GM12878 (cell line): Measurements from ENCODE around the gene ASS1. TPM values are rescaled to one million over a fixed set of nuclear protein-coding genes. Genes with fewer than 3 reads are reported as not detected.

Experiments
- ATAC-seq: fragments of 200-7000 bp; cut with Tn5 transposase; 3 replicates; pipeline ENCODE4 v1.9.1; 2020; ENCODE audit warnings: mild to moderate bottlenecking, moderate library complexity
- BruUV-seq: library from RNA; stranded (reverse); fragments of 400-500 nt; replicated peaks from 2 replicates; lab custom pipeline; 2021; lab: Mats Ljungman, UMichigan
- CTCF ChIA-PET: fragments of 300-600 bp; sonication (Branson Sonifier 250); formaldehyde crosslinking; extraction: SDS; loops from one replicate; lab custom pipeline; 2021; ENCODE audit warnings: inconsistent platforms; lab: Yijun Ruan, JAX
- POLR2A ChIA-PET: fragments of 350-600 bp; formaldehyde crosslinking; extraction: SDS; loops from one replicate; lab custom pipeline; 2021; ENCODE audit warnings: inconsistent platforms; lab: Charles Lee
- RAD21 ChIA-PET: fragments of 300-600 bp; sonication (Branson Sonifier 250); formaldehyde crosslinking; loops from one replicate; lab custom pipeline; 2023; ENCODE audit warnings: antibody characterized with exemption; ENCODE audit not compliant: unreplicated experiment; lab: Charles Lee
- SMC1A ChIA-PET: fragments of 300-600 bp; sonication (Branson Sonifier 250); formaldehyde crosslinking; loops from one replicate; lab custom pipeline; 2023; ENCODE audit not compliant: unreplicated experiment, uncharacterized antibody; lab: Charles Lee
- DNase-seq: peaks from one replicate; pipeline ENCODE4 v3.0.0-alpha.2; 2011; ENCODE audit warnings: low read depth, low spot score
- FAIRE-seq: peaks from 3 replicates; lab custom pipeline; 2011; peaks lifted over from hg19 to GRCh38; lab: Jason Lieb, UNC
- H2AFZ ChIP-seq: 2 replicates; pipeline ENCODE4 v1.6.0; 2011; ENCODE audit warnings: low read depth, low read length, control low read depth; ENCODE audit not compliant: control insufficient read depth
- H3K27ac ChIP-seq: 2 replicates; pipeline ENCODE4 v1.5.1; 2011; ENCODE audit warnings: control low read depth; ENCODE audit not compliant: control insufficient read depth, insufficient read depth
- H3K27me3 ChIP-seq, 2 experiments: replicated peaks in 1 of 2; 2 replicates each; pipeline versions ENCODE4 v1.6.0 to v1.6.1; 2011; ENCODE audit warnings: low read length in 1 of 2; ENCODE audit not compliant: control insufficient read depth in 2 of 2, insufficient read depth in 2 of 2
- H3K36me3 ChIP-seq, 2 experiments: 2 replicates each; pipeline ENCODE4 v1.5.1; 2011; ENCODE audit warnings: low read length in 1 of 2; ENCODE audit not compliant: control insufficient read depth in 2 of 2, insufficient read depth in 2 of 2
- H3K4me1 ChIP-seq: 2 replicates; pipeline ENCODE4 v1.6.1; 2011; ENCODE audit warnings: mild to moderate bottlenecking, low read length, moderate library complexity, mixed read lengths; ENCODE audit not compliant: control insufficient read depth, insufficient read depth
- H3K4me2 ChIP-seq: 2 replicates; pipeline ENCODE4 v1.6.0; 2011; ENCODE audit warnings: control low read depth; ENCODE audit not compliant: control insufficient read depth, insufficient read depth
- H3K4me3 ChIP-seq: fragments of 200-600 bp; sonication (generic); 2 replicates; pipeline ENCODE4 v1.5.1; 2016
- H3K79me2 ChIP-seq: 2 replicates; pipeline ENCODE4 v1.6.0; 2011; ENCODE audit warnings: low read length; ENCODE audit not compliant: control insufficient read depth, insufficient read depth
- H3K9ac ChIP-seq: 2 replicates; pipeline ENCODE4 v1.8.0; 2011; ENCODE audit warnings: low read length, control low read depth, mixed read lengths; ENCODE audit not compliant: control insufficient read depth, insufficient read depth
- H3K9me3 ChIP-seq: replicated peaks from 3 replicates; pipeline ENCODE4 v1.5.1; 2011; ENCODE audit warnings: mild to moderate bottlenecking, low read length; ENCODE audit not compliant: control insufficient read depth, insufficient read depth
- H4K20me1 ChIP-seq: 2 replicates; pipeline ENCODE4 v1.6.0; 2011; ENCODE audit not compliant: control insufficient read depth, insufficient read depth
- CREB1 ChIP-seq: IDR thresholded peaks from 2 replicates; pipeline ENCODE4 v1.6.1; 2012; ENCODE audit warnings: low read depth, mild to moderate bottlenecking, inconsistent platforms
- MYC ChIP-seq: IDR thresholded peaks from 2 replicates; pipeline ENCODE4 v1.6.1; 2011; ENCODE audit warnings: mild to moderate bottlenecking, low read length, moderate library complexity, inconsistent platforms; ENCODE audit not compliant: insufficient read depth, insufficient replicate concordance, insufficient read length, severe bottlenecking
- PAX5 ChIP-seq: IDR thresholded peaks from 2 replicates; pipeline ENCODE4 v1.6.1; 2011; ENCODE audit warnings: low read depth, low read length, borderline replicate concordance
- RUNX3 ChIP-seq: IDR thresholded peaks from 2 replicates; pipeline ENCODE4 v1.6.1; 2012; ENCODE audit warnings: low read length, inconsistent platforms
- SREBF1 ChIP-seq: IDR thresholded peaks from 2 replicates; pipeline ENCODE4 v1.6.1; 2012; ENCODE audit warnings: mild to moderate bottlenecking, low read length
- SREBF2 ChIP-seq: IDR thresholded peaks from 2 replicates; pipeline ENCODE4 v1.6.1; 2012; ENCODE audit warnings: mild to moderate bottlenecking, low read length
- USF1 ChIP-seq: IDR thresholded peaks from 2 replicates; pipeline ENCODE4 v1.6.1; 2011; ENCODE audit warnings: borderline replicate concordance, low read depth, mild to moderate bottlenecking, moderate library complexity, mixed read lengths, low read length; ENCODE audit not compliant: insufficient read depth; ENCODE audit errors: extremely low read length
- ZBTB33 ChIP-seq: fragments of 450-650 bp; IDR thresholded peaks from 2 replicates; pipeline ENCODE4 v1.6.1; 2017; ENCODE audit warnings: mild to moderate bottlenecking
- ZBTB4 ChIP-seq: fragments of 450-650 bp; formaldehyde crosslinking; IDR thresholded peaks from 2 replicates; pipeline ENCODE4 v1.4.0; 2022; ENCODE audit warnings: mild to moderate bottlenecking, moderate library complexity
- WGBS: methylation state at CpG from one replicate; pipeline ENCODE4 v1.1.6; 2016; ENCODE audit warnings: low lambda C conversion rate; ENCODE audit not compliant: insufficient replicate concordance, insufficient coverage; ENCODE audit errors: missing lambda C conversion rate; 5-methylcytosine and 5-hydroxymethylcytosine counted together
- in situ Hi-C: fragments of 300-500 bp; cut with MboI; formaldehyde crosslinking; loops from 9 replicates; pipeline ENCODE4 v1.14.3; 2018; ENCODE audit warnings: mixed read lengths
- intact Hi-C: fragments of 100-400 bp; cut with micrococcal nuclease; formaldehyde crosslinking; loops from one replicate; pipeline ENCODE4 v1.14.2; 2022; ENCODE audit not compliant: unreplicated experiment
- polyA plus RNA-seq, 11 experiments: library from polyadenylated mRNA; depleted of rRNA in 4 of 11; unstranded in 6 of 11; stranded (reverse) in 5 of 11; fragments of >200 nt; fragmentation: Nextera tagmentation in 4 of 11; fragmentation: Illumina TruSeq in 1 of 11; extraction: Ambion mirVana in 4 of 11; extraction: Trizol in 1 of 11; gene quantifications; 1 replicate in 1 of 11; 2 replicates in 10 of 11; pipeline versions ENCODE4 v1.2.1 to v1.2.3, GENCODE V29; 2011 to 2016; ENCODE audit warnings: inconsistent platforms in 2 of 11, missing spikeins in 2 of 11, low read depth in 1 of 11
- total RNA-seq, 4 experiments: library from RNA; depleted of rRNA in 3 of 4; stranded (reverse); fragments of >200 nt in 3 of 4; fragmentation: Illumina TruSeq in 1 of 4; extraction: Trizol in 1 of 4; gene quantifications; 2 replicates each; pipeline versions ENCODE4 v1.2.1 to v1.2.3, GENCODE V29; 2013 to 2021
- TF ChIP-seq, protein P1 (sequence below): IDR thresholded peaks from 2 replicates; pipeline ENCODE4 v1.6.1; 2012; ENCODE audit warnings: low read depth, low read length, improper control_type of control experiment

ASS1 gene
- total and polyA plus RNA-seq, 10 of the 15 experiments (the other 5 are each of a cell fraction or from before 2014, with no cell fraction given), result 0.10 to 6.1 (median 0.28) TPM; not detected in 3

GRCh38 chr9:130465383-130466096 lies 20.8 kb downstream of the ASS1 start:
- no peak for FAIRE-seq
- ChIA-PET POLR2A (no interaction called here), RAD21 (no interaction called here), CTCF (interaction anchor here (9.4 kb wide), 1 partner anchor 217 kb away, joined by 111 read pairs; no protein-coding TSS in a partner anchor), SMC1A (interaction anchor here (1.0 to 1.3 kb wide), 2 partner anchors 216 to 219 kb away, joined by 3 read pairs; no protein-coding TSS in a partner anchor)
- Histone ChIP-seq H3K4me2 (no peak overlapping the region), H3K4me3 (no peak overlapping the region), H3K79me2 (no peaks in the 10 kb centered on the region), H3K9me3 (no peaks in the 10 kb centered on the region), H4K20me1 (no peaks in the 10 kb centered on the region), H3K4me1 (no peaks in the 10 kb centered on the region), H3K27me3 (peaks cover 2% of the 10 kb centered on the region in 2 experiments; a peak in 3 of 4 replicates), H3K36me3 (no peaks in the 10 kb centered on the region), H2AFZ (no peak overlapping the region), H3K9ac (no peak overlapping the region), H3K27ac (no peak overlapping the region)
- intact Hi-C loops, result no loop called here
- TF ChIP-seq MYC, result no peak
- no peak for TF ChIP-seq SREBF1
- TF ChIP-seq, protein P1, sequence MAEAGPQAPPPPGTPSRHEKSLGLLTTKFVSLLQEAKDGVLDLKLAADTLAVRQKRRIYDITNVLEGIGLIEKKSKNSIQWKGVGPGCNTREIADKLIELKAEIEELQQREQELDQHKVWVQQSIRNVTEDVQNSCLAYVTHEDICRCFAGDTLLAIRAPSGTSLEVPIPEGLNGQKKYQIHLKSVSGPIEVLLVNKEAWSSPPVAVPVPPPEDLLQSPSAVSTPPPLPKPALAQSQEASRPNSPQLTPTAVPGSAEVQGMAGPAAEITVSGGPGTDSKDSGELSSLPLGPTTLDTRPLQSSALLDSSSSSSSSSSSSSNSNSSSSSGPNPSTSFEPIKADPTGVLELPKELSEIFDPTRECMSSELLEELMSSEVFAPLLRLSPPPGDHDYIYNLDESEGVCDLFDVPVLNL, result no peak
- TF ChIP-seq PAX5, result no peak
- no peak for TF ChIP-seq ZBTB4 (CRISPR knock-in tag)
- TF ChIP-seq CREB1, result no peak
- TF ChIP-seq USF1, result no peak
- TF ChIP-seq RUNX3, result no peak
- no peak for TF ChIP-seq ZBTB33
- TF ChIP-seq SREBF2, result no peak
- ATAC-seq, result no peak
- 21% methylated on average over 15 of the region's 16 CpGs for WGBS
- in situ Hi-C loops, result no loop called here
- BruUV-seq, result no TSS peak
- no peak for DNase-seq
